ENCODE results near the gene CYSRT1. TPM values are rescaled to one million over a fixed set of nuclear protein-coding genes. Genes with fewer than 3 reads are reported as not detected.

CYSRT1 gene
- polyA plus RNA-seq, 1 donor, result 13.2 TPM

DNA sequence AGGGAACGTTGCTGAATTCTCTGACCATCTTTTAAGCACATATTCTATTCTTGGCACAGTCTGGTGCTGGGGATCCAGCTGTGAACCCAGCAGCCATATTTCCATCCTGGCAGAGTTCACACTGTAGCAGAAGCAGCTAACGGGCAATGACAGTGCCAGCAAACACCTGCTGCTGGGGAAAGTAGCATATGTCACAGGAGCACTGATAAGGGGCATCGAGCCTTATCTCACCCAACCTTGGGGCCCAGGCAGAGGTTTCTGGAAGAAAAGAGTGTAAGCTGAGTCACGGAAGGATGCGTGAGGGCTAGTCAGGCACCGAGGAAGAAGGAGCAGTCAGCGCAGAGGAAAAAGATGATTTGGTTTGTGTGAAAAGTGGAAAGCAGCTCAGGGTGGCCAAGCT is 18.4 kb upstream of the CYSRT1 start:
- no peak for DNase-seq

DNA sequence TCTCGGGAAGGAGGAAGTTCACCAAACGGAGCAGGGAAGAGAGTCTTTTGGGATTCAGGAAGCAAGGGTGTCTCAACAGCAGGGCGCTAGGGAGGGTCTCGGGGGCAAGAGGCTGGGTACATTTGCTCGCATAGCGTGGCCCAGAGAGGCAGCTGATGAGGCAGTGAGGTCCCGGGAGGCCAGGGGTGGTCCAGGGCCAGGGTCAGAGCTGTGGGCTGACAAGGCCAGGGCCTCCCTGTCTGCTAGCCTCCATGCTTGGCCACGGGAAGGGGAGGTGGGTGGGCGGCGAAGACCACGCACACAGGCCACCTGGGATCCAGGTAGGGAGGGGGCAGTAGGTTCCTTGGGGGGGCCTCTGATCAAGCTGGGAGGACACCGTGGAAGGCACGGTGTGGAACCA is 13.4 kb upstream of the CYSRT1 start:
- DNase-seq, result no peak

- DNase-seq, result no peak
Observed at GRCh38 chr9:137212520-137212919, 12.5 kb upstream of the CYSRT1 start.

GRCh38 chr9:137213160-137214060 is 11.6 kb upstream of the CYSRT1 start:
- no peak for DNase-seq

GRCh38 chr9:137214620-137215019 is 10.4 kb upstream of the CYSRT1 start:
- DNase-seq, result no peak

DNA sequence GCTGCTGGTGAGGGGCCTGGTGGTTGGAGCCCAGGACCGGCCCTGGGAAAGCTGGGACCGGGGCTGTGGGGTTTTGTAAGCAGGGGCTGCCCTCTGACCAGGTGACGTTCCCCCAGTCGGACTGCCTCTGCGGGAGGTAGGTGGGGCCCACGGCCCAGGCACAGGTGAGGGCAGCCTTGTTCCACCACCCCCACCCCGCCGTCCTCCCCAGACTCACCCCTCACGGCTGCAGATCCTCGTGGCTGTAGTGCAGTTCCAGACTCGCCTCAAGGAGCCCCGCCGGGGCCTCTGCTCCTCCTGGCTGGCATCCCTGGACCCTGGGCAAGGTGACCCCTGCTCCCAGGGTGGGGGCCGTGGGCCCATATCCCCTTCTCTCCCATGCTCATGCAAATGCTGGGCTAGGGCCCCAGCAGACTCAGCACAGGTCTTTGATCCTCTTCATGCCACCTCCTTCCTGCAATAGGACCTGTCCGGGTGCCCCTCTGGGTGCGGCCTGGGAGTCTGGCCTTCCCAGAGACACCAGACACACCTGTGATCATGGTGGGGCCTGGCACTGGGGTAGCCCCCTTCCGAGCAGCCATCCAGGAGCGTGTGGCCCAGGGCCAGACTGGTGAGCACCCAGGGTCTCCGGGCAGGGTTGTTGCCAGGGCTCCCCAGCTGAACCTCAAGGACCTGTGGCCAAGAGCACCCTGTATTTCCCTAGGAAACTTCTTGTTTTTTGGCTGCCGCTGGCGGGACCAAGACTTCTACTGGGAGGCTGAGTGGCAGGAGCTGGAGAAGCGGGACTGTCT is 9.6 kb upstream of the CYSRT1 start:
- DNase-seq, result no peak

DNA sequence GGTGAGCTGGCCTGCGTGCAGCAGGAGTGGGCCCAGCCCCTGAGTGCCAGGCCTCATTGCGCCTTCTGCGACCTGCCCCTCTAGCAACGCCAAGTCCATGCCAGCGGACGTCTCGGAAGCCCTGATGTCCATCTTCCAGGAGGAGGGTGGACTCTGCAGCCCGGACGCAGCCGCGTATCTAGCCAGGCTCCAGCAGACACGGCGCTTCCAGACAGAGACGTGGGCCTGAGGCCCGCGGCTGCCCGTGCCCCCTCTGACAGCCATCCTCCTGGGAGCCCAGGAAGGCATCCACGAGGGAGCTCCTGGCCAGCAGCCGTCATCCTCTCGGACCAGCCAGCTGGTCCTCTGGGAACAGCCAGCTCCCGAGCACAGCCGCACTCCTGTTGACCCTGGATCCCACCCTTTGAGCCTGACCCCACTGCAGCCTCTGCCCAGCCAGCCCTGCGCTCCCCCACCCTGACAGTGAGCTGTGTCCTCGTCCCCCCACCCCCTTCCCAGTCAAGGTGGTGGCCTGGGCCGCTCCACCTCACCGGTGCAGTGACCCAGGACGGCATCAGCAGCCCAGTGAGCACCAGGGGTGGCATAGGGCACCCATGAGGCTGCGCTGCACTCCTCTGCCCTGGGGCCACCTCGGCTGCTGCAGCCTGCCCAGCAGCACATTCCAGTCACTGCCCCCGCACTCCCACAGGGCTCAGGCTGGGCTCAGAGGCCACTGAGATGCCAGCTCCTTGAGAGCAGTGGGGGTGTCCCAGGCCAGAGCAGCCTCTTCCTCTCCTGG is 8.6 kb upstream of the CYSRT1 start:
- no peak for DNase-seq

- DNase-seq, result no peak
Observed at GRCh38 chr9:137217276-137218211, 7.4 kb upstream of the CYSRT1 start.

- DNase-seq, result no peak
Observed at GRCh38 chr9:137218212-137218753, 6.7 kb upstream of the CYSRT1 start.

GRCh38 chr9:137218754-137219271 is 6.2 kb upstream of the CYSRT1 start:
- DNase-seq, result no peak

DNA sequence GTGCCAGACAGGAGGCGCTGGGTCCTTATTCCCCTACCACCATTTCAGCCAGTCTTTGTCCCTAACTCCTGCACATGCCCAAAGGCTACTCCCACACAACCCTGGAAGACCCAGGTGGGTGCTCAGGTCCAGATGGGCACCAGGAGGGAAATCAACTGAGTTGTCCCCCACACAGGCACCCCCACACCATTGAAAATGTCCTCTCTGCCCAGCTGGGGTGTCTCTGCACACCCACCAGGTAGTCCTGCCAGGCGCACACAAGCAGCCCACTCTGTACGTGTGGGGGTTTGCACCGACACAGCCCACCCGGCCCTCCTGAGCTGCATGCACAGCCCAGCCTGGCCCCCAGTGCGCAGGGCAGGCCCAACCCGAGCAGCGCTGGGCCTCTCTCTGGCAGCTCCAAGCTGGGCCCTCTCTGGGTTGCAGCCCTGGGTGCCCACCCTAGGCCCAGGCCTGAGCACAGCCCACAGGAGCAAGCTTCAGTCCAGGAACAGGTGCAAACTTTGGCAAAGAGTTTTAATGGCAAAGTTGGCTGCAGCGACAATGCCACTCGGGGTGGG is 5.1 kb upstream of the CYSRT1 start:
- DNase-seq, result no peak

- DNase-seq, result no peak
Observed at GRCh38 chr9:137220317-137221094, 4.5 kb upstream of the CYSRT1 start.

DNA sequence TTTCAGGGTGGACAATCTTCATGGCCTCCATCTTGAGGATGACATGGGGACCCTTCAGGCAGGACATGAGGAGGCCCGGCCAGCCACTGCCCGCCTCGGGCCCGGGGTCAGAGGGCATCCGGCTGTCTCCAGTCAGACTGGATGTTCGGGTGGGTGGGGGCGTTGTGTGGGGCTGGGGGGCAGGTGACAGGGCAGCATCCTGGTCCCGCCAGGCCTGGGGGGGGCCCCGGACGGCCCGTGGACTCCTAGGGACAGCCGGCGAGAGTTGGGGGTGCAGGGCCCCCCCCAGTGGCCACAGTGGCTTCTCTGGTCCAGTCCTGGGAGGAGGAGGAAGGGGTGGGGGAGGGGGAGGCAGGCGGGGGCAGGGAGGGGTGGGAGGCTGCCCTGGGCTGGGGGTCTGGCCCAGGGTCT is 3.9 kb upstream of the CYSRT1 start:
- DNase-seq, result no peak

DNA sequence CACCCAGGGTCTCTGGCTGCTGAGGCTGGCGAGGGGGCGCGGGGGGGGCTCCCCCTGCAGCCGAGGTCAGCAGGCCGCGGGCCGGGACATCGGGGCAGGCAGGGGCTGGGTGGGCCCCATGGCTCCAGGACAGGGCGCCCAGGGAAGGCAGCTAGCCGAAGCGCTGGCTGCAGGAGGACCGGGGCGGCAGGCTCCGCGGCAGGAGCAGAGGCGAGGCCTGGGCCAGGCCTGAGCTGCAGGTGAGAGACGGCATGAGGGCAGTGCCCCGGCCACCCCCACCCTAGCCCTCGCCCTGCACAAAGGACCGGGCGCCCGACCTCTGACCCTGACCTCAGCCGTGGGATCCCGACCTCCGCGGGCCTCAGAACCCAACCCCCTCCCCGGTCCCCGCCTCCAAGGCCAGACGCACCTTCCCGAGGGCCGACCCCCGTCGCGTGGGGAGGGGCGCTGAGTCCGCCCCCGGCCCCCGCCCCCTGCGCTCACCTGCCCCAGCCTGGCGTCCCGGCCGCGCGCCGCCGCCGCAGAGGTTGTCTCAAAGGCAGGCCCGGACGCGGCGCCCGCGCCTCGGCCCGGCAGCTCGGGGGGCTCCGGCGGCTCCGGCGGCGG is 3.4 kb upstream of the CYSRT1 start:
- no peak for DNase-seq

DNA sequence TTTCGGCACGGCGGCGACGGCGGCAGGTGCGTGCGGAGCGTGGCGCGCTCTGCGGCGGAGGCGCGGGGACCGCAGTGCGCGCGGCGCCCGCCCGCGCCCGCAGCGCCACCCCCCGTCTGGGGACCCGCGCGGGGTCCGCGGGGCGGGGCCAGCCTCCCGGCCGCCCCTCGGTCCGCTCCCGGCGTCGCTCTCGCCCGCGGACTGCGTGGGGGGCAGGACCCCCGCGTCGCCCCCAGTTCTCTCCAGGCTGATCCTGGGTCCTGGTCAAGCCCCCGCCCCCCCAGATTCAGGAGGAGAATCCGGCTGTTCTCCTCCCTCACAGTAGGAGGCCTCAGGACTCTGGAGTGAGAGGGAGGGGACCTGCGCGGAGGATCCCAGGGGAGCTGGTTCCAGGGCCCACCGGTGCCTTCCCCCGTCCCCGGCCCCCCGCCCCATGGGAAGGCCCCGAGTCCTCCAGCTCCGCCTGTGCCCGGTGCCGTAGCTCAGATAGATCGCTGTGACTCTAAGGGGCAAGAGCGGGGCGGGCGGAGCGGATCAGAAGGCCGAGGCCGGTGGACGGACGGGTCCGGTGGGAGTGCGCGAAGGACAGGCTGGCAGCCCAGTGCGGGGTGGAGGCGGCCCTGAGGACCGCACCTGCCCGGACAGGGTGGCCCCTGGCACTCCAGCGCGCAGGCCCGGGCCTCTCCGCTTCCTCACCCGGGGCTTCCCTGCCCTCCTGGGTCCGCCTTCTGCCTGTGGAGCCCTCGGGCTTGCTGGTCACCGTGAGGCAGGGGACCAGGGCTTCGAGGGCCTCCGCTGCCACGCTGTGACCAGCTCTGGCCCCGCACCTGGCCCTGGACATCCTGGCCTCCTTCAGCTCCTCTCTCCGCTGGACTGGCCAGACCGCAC is 2.5 kb upstream of the CYSRT1 start, which contains the start of gene RNF208:
RNF208 (minus strand) TSS at position 51 of the 888 bp plus-strand sequence. CDS start 1,028 bp downstream, outside the sequence.
- no peak for DNase-seq

- DNase-seq, result peak; percentile 96
Observed at GRCh38 chr9:137223078-137223970, 1.6 kb upstream of the CYSRT1 start.

Data from left kidney (tissue), 2 donors.